ENCODE data around the gene CBX2.

Gene CBX2

DNA sequence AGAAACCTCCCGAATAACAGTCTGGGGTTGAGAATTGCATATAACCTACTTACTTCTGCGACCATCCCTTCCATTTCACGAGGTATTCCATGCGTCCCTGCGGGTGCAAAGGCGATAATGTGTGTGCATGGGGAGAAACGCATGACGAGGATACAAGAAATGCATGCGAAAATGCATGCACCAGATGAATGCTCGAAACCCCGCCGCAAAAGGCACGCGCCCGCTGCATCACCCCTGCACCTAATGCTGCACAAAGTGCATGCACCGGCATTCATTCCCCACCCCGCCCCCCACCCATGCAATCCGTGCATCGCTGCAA is 18.5 kb downstream of the CBX2 start:
- H3K4me3 ChIP-seq (replicated peaks; ENCODE audit: insufficient read depth, low read length), result peak overlapping the region; percentile 85
- peaks cover 54% of the 10 kb centered on the region for H3K27me3 ChIP-seq (ENCODE audit: insufficient read depth, poor library complexity, severe bottlenecking)
- no peak for DNase-seq (ENCODE audit: low read depth in 1 of 2, low spot score in 1 of 2)
- TF ChIP-seq GABPA (IDR thresholded peaks at IDR 0.05; ENCODE audit: low read depth) (no peak), SPI1 (IDR thresholded peaks at IDR 0.05; ENCODE audit: borderline replicate concordance, low read depth) (no peak), POLR2AphosphoS5 (IDR thresholded peaks at IDR 0.05; ENCODE audit: low read depth) (no peak)
- H3K27ac ChIP-seq (replicated peaks), result peak overlapping the region; percentile 86

DNA sequence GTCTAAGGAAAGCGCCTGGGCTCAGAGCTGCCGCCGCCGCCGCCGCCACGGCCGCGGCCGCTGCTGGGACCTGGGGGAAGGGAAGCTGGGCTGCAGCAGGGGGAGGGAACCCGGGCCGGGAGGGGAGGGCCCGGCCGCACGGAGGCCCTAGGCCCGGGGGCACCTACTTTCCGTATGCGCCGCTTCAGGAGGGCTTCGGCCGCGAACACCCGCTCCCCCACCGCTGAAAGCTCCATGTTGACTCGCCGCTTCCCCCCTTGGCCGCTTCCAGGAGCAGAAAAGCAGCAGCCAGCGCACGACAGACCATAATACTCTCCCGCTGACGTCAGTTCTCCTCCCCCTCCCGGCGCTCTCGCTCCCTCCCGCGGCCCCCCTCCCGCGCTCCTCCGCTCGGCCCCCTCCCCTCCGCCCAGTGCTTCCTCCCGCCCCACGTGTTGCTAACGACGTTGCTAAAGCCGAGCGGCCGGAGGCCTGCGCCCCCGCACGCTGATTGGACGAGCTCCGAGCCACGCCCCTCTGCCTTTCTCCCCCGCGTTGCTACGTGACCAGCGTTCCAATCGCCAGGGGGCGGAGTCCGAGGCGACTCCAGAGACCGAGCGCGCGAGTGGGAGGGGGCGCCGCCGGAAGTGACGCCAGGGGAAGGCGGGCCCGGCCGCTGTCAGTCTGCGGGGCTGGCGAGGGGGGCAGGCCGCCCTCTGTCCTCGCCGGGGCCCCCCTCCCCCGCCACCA is 19.0 kb downstream of the CBX2 start, which contains the start of gene CBX8:
Gene CBX8 (minus strand): TSS at position 315 of the 729 bp plus-strand sequence. CDS start 79 bp downstream, at position 236.
- TF ChIP-seq SPI1 (IDR thresholded peaks at IDR 0.05; ENCODE audit: borderline replicate concordance, low read depth) (peak; percentile 3; the same call in 1 of the 2 replicates), POLR2AphosphoS5 (IDR thresholded peaks at IDR 0.05; ENCODE audit: low read depth) (peak; percentile 41; the same call in 1 of the 2 replicates), GABPA (IDR thresholded peaks at IDR 0.05; ENCODE audit: low read depth) (peak; percentile 80)
- TF ChIP-seq, protein P1, sequence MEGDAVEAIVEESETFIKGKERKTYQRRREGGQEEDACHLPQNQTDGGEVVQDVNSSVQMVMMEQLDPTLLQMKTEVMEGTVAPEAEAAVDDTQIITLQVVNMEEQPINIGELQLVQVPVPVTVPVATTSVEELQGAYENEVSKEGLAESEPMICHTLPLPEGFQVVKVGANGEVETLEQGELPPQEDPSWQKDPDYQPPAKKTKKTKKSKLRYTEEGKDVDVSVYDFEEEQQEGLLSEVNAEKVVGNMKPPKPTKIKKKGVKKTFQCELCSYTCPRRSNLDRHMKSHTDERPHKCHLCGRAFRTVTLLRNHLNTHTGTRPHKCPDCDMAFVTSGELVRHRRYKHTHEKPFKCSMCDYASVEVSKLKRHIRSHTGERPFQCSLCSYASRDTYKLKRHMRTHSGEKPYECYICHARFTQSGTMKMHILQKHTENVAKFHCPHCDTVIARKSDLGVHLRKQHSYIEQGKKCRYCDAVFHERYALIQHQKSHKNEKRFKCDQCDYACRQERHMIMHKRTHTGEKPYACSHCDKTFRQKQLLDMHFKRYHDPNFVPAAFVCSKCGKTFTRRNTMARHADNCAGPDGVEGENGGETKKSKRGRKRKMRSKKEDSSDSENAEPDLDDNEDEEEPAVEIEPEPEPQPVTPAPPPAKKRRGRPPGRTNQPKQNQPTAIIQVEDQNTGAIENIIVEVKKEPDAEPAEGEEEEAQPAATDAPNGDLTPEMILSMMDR (IDR thresholded peaks at IDR 0.05; ENCODE audit: insufficient read depth, low read length), result no peak
- TF ChIP-seq, protein P2, sequence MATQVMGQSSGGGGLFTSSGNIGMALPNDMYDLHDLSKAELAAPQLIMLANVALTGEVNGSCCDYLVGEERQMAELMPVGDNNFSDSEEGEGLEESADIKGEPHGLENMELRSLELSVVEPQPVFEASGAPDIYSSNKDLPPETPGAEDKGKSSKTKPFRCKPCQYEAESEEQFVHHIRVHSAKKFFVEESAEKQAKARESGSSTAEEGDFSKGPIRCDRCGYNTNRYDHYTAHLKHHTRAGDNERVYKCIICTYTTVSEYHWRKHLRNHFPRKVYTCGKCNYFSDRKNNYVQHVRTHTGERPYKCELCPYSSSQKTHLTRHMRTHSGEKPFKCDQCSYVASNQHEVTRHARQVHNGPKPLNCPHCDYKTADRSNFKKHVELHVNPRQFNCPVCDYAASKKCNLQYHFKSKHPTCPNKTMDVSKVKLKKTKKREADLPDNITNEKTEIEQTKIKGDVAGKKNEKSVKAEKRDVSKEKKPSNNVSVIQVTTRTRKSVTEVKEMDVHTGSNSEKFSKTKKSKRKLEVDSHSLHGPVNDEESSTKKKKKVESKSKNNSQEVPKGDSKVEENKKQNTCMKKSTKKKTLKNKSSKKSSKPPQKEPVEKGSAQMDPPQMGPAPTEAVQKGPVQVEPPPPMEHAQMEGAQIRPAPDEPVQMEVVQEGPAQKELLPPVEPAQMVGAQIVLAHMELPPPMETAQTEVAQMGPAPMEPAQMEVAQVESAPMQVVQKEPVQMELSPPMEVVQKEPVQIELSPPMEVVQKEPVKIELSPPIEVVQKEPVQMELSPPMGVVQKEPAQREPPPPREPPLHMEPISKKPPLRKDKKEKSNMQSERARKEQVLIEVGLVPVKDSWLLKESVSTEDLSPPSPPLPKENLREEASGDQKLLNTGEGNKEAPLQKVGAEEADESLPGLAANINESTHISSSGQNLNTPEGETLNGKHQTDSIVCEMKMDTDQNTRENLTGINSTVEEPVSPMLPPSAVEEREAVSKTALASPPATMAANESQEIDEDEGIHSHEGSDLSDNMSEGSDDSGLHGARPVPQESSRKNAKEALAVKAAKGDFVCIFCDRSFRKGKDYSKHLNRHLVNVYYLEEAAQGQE (IDR thresholded peaks at IDR 0.05; ENCODE audit: insufficient replicate concordance, low read depth), result peak; percentile 18
- Histone ChIP-seq H3K4me3 (replicated peaks; ENCODE audit: insufficient read depth, low read length) (peak within 1 kb of the TSS; percentile 85), H3K27me3 (ENCODE audit: insufficient read depth, poor library complexity, severe bottlenecking) (peaks cover 54% of the 10 kb centered on the region), H3K27ac (replicated peaks) (peak within 1 kb of the TSS; percentile 86)
- peak; percentile 100 for DNase-seq (ENCODE audit: low read depth in 1 of 2, low spot score in 1 of 2)

GRCh38 chr17:79797492-79798298 is 19.7 kb downstream of the CBX2 start:
- H3K27ac ChIP-seq (replicated peaks), result no peak overlapping the region
- H3K4me3 ChIP-seq (replicated peaks; ENCODE audit: insufficient read depth, low read length), result peak overlapping the region; percentile 49
- DNase-seq (ENCODE audit: low read depth in 1 of 2, low spot score in 1 of 2), result no peak
- peaks cover 56% of the 10 kb centered on the region for H3K27me3 ChIP-seq (ENCODE audit: insufficient read depth, poor library complexity, severe bottlenecking)
- TF ChIP-seq, protein P2 (IDR thresholded peaks at IDR 0.05; ENCODE audit: insufficient replicate concordance, low read depth), result no peak
- TF ChIP-seq SPI1 (IDR thresholded peaks at IDR 0.05; ENCODE audit: borderline replicate concordance, low read depth) (no peak), GABPA (IDR thresholded peaks at IDR 0.05; ENCODE audit: low read depth) (no peak), POLR2AphosphoS5 (IDR thresholded peaks at IDR 0.05; ENCODE audit: low read depth) (no peak)
- TF ChIP-seq, protein P1 (IDR thresholded peaks at IDR 0.05; ENCODE audit: insufficient read depth, low read length), result no peak

All from HL-60 (cell line).